ENCODE data around the gene HOXA2.

DNA sequence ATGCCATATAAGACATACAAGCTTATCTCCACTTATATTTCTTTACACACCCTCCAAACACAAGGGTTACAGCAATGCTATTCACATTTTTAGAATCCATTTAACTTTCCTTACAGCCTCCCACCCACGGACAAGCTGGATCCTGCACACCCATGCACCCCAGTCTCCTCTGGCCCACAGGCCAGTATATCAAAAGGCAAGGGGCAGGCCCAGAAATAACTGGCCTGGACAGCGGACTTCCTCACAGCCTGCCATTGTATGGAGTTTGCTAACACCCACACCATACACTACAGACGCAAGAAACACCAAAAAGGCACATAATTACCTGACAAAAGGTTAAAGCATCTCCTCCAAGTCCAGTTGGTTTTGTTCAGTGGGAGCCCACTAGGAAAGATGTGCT, 16.1 kb upstream of the HOXA2 start:
- TF ChIP-seq, protein P1, sequence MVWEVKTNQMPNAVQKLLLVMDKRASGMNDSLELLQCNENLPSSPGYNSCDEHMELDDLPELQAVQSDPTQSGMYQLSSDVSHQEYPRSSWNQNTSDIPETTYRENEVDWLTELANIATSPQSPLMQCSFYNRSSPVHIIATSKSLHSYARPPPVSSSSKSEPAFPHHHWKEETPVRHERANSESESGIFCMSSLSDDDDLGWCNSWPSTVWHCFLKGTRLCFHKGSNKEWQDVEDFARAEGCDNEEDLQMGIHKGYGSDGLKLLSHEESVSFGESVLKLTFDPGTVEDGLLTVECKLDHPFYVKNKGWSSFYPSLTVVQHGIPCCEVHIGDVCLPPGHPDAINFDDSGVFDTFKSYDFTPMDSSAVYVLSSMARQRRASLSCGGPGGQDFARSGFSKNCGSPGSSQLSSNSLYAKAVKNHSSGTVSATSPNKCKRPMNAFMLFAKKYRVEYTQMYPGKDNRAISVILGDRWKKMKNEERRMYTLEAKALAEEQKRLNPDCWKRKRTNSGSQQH (CRISPR knock-in tag; IDR thresholded peaks at IDR 0.05; ENCODE audit: low read depth), result no peak
- no peak for TF ChIP-seq RFX1 (IDR thresholded peaks at IDR 0.05)
- TF ChIP-seq CTCF (CRISPR knock-in tag; IDR thresholded peaks at IDR 0.05), result no peak
- no peak for TF ChIP-seq ZNF770 (CRISPR knock-in tag; IDR thresholded peaks at IDR 0.05)
- TF ChIP-seq ZNF432 (CRISPR knock-in tag; IDR thresholded peaks at IDR 0.05; ENCODE audit: borderline replicate concordance), result no peak
- TF ChIP-seq POLR2A (IDR thresholded peaks at IDR 0.05; ENCODE audit: insufficient read depth in 1 of 2, low read depth in 2 of 2, low read length in 2 of 2), result no peak
- no peak for TF ChIP-seq TARDBP (CRISPR knock-in tag; IDR thresholded peaks at IDR 0.05)
- no peak for TF ChIP-seq NFYB (CRISPR knock-in tag; IDR thresholded peaks at IDR 0.05)
- TF ChIP-seq MAFF (IDR thresholded peaks at IDR 0.05; ENCODE audit: low read depth, low read length), result no peak

Data from HepG2 (cell line).